Prostate gland (tissue), 2 donors: ENCODE results near the gene CLEC2D.

Experiments used
- POLR2A ChIP-seq: fragments of 450-650 bp; IDR thresholded peaks from one replicate; pipeline ENCODE4 v1.6.1; 2016; ENCODE audit warnings: antibody characterized with exemption, mild to moderate bottlenecking
- POLR2AphosphoS5 ChIP-seq: sonication (generic); formaldehyde crosslinking; IDR thresholded peaks from one replicate; pipeline ENCODE4 v1.6.1; 2017; ENCODE audit warnings: antibody characterized with exemption
- TF ChIP-seq, protein P1 (sequence below), 4 experiments: fragments of 200-600 bp in 2 of 4; fragments of 450-650 bp in 2 of 4; sonication (generic) in 2 of 4; IDR thresholded peaks; 1 replicate in 3 of 4; 2 replicates in 1 of 4; pipeline ENCODE4 v1.5.1; 2016 to 2019; ENCODE audit warnings: antibody characterized with exemption in 4 of 4, mild to moderate bottlenecking in 2 of 4, moderate library complexity in 2 of 4

DNA sequence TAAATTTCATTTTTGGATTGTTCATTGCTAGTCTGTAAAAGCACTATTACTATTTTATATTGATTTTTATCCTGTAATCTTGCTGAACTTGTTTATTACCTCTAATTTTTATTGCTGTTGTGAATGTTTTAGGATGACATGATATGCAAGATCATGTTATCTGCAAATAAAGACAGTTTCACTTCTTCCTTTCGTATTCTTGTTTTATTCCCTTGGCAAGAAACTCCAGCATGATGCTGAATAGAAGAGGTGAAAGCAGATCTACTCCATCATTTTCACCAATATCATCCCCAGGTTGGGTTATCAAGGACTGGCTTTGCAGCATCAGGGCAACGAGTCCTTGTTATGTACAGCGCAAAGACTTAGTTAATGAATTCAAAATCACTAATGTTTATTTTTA lies 66.1 kb downstream of the CLEC2D start:
- TF ChIP-seq, protein P1, sequence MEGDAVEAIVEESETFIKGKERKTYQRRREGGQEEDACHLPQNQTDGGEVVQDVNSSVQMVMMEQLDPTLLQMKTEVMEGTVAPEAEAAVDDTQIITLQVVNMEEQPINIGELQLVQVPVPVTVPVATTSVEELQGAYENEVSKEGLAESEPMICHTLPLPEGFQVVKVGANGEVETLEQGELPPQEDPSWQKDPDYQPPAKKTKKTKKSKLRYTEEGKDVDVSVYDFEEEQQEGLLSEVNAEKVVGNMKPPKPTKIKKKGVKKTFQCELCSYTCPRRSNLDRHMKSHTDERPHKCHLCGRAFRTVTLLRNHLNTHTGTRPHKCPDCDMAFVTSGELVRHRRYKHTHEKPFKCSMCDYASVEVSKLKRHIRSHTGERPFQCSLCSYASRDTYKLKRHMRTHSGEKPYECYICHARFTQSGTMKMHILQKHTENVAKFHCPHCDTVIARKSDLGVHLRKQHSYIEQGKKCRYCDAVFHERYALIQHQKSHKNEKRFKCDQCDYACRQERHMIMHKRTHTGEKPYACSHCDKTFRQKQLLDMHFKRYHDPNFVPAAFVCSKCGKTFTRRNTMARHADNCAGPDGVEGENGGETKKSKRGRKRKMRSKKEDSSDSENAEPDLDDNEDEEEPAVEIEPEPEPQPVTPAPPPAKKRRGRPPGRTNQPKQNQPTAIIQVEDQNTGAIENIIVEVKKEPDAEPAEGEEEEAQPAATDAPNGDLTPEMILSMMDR (IDR thresholded peaks at IDR 0.05): no peak
- TF ChIP-seq POLR2A (no peak), POLR2AphosphoS5 (no peak)
